HG03565 (cell line): ENCODE results near the gene DLX4.

Experiments
- ATAC-seq: cut with Tn5 transposase; IDR thresholded peaks from one replicate; pipeline ENCODE4 v1.9.1; 2021; ENCODE audit warnings: mild to moderate bottlenecking, moderate library complexity; ENCODE audit not compliant: unreplicated experiment

The DLX4 gene

DNA sequence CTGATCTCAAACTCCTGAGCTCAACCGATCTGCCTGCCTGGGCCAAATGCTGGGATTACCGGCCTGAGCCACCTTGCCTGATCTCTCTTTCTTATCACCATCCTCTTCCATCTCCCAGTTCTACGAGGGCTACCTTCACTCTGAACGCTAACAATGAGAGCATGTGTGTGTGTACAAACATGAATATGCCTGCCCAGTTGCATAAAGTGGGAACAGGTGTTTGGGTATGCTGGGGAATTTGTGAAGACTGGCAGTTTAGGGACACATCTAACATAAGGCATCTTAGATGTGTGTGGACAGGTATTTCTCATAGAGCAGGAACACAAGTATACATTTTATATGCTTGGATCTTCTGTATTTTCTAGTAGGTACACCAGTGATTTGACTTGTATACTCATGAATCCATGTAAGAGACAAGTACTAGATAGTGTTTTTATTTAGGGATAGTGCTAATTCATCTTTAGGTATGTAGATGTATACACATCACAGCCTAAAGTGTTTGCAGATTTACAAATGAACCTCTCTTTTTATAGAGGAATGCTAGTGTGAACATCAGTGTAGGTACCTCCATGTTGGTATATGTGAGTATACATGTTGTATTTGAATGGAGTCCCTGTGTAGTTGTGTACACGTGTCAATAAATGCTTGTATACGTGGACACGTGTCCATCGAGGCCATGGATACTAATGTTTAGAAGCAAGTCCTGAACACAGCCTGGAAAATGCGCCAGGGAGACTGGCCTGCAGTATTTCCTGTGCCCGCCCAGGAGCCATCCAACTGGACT lies 1.2 kb upstream of the DLX4 start:
- ATAC-seq: no peak

DNA sequence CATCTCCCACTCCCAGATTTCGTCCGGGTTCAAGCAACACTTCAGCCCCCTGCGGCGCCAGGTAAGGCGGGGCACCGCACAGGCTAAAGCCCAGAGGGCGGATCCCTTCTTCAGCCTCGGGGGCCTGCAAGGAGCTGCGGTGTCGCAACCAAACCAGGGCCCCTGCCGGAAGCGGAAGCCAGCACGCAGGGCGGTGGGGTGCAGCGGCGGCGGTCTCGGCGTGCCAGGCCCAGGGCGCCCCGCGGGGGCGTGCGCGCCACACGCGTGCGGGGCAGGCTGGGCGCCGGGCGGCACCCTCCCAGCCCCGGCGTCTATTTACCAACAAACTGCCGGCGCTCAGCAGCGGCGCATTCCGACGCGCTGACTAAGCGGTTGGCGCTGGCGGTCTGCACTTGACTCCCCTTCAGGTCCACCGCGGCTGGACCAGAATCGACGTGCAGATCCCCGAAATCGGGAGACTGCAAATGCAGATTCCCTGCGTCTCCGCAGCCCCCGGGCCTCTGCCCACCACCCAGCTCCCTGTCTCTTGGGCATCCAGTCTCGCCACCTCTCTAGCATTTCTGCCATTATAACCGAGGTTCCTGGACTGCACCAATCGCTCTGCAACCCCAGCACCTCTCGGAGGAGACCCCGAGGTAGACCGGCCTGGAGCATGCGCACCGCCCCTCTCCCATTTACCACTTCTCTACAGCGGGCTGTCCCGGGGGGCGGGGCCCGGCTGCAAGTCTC lies 421 bp upstream of the DLX4 start:
- no peak for ATAC-seq

- ATAC-seq: no peak
These were observed 902 bp downstream of the DLX4 start for GRCh38 chr17:49969795-49970389.

- ATAC-seq: no peak
These were observed 1.5 kb downstream of the DLX4 start for GRCh38 chr17:49970498-49970897.

DNA sequence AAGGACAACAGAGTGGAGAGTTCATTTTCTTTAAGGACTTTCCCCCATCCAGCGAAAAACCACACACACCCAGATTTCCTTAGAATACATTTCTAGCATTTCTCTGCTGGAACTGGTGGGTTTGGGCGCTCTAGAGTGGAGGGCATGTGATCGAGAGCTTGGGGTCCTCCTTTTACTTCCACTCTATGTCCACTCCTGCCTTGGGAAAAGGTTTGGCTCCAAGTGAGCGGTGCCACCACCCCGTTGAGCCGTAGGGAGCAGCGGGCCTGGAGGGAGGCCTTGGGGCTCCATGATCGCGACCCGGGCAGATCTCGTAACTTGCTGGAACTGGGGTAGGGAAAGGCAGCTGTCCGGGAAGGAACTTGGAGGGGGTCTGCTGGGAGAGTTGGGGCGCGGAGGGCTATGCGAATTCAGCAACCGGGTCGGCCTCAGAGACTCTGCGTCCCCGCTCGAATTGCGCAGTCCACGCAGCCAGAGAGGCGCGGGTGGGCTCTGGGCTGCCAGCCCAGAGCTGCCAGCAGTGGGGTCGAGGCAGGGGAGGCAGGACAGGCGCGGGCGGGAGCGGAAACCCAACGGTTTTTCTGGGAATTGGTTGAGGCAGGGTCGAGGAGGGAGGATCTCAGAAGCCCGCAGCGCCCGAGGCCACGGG lies 2.3 kb downstream of the DLX4 start:
- no peak for ATAC-seq

DNA sequence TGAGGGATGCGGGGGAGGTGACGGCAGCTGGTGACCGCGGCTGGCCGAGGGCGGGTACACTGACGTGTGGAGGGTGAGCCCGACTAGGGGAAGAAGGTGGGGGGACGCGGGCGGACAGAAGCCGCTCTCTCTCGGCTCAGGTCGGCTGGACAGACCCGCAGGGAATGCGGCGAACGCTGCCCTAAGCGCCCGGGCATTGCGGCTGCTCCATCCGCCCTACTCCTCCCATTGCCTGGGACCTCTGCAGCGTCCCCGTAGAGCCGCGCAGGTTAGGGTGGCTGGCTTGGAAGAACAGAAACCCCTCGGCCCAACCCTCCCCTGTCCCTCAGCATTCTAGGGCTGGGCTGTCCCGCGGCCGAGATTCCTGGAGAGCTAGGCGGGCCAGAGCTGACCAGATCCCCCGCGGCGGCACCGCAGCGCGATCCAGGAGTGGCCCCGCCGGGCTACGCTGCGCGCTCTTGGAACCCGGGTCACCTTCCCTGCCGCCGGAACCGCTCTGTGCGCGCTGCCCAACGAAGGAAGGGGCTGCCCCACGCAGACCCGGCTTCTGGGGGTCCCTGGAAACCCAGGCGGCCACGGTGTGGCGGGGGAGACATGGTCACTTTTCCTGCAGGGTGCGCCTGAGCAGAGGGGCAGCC lies 3.0 kb downstream of the DLX4 start:
- no peak for ATAC-seq

- ATAC-seq: no peak
These were observed 3.7 kb downstream of the DLX4 start for GRCh38 chr17:49972486-49973270.

DNA sequence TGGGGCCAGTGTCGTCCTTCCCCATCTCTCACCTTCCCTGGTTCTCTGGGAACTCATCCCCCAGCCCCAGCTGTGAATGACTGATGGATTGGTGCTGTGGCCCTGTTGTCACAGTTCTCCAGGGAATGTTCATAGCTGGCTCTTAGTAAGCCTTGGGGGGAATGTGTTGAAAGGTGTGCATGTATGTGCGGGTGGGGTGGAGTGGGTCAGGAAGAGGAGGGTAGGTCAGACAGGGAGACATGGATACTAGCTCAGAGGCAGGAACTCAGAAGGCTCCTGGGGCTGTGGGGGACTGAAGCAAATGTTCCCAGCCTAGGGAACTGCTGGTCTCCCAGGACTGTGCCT lies 4.3 kb downstream of the DLX4 start:
- no peak for ATAC-seq

DNA sequence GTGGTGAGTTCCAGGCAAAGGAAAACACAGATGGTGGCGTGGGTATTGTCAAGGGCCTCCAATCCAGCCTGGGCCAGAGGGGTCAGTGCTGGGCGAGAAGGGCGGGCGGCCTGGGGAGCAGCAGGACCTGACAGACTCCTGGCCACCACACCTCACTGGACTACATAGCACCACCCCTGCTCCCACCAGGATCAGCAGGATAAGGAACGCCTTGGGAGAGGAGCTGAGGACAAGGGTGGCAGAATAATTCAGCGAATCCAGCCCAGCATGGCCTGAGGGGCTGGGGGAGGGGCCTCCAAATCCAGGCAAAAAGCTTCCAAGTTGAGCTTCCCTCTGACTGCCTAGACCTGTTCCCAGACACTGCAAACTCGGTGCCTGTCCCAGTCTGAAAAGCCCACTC lies 6.5 kb downstream of the DLX4 start:
- no peak for ATAC-seq

DNA sequence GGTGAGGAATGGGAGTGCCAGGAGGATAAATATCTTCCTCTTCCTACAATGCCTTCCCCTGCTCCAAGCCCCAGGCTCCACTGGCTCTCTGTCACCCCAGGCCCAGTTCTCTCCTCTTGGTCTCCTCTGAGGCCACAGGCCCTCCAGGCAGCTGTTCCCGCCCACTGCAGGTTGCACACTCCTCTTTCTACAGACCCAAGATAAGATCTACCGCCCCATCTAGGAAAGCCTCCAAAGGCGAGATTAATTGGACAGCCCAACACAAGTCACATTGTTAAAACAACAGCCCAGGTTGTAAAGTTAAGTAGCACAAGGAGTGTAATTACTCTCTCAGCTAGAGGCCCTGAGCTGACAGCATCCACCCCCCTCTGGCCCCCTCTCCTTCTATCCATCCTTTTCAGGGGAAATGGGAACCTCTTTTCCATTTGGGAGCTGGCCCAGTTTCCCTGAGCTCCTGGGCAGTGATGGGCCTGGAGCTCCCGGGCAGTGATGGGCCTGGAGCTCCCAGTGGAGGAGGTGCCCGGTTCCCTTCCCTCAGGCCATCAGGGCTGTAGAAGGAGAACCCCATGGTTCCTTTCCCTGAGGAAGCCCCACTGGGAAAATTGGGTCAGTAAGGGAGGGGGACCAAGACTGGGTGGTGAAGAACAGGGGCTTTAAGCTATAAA lies 7.3 kb downstream of the DLX4 start:
- no peak for ATAC-seq

- no peak for ATAC-seq
These were observed 7.8 kb downstream of the DLX4 start for GRCh38 chr17:49976828-49977202.

- no peak for ATAC-seq
These were observed 8.7 kb downstream of the DLX4 start for GRCh38 chr17:49977463-49978389.

- ATAC-seq: no peak
These were observed 9.5 kb downstream of the DLX4 start for GRCh38 chr17:49978501-49978900.

DNA sequence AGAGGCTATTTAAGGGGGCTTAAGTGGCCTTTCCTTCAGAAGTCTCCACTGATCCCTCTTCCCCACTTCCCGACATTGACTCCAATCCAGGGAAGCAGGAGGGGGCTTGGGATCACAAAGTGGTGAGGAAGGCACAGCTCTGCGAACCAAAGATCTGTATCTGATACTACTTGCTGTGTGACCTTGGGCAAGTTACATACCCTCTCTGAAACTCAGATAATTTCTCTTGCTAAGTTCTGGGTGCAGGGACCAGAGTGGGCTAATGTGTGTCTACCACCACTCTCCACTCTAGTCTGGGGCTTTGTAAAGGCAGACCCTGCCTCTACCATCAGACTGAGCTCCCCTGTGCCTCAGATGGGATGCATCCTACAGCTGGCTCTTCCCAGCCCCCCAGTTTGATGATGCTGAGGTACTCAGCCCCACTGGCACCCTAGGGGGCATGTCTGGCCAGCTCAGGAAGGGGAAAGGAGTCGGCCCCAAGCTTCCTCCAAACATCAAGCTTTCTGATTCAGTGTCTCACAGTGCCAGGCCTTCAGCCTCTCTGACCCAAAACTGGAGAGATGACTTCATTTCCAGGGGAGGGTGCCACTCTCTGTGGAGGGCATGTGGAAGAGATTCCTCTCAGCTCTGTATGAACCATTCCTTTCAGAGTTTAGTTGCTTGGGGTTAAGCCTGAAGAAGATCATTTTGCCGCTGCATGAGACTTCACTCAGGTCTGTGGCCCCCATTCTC lies 10.9 kb downstream of the DLX4 start:
- ATAC-seq: no peak

- no peak for ATAC-seq
These were observed 11.8 kb downstream of the DLX4 start for GRCh38 chr17:49980703-49981197.

GRCh38 chr17:49984283-49984682 lies 15.3 kb downstream of the DLX4 start:
- ATAC-seq: no peak

DNA sequence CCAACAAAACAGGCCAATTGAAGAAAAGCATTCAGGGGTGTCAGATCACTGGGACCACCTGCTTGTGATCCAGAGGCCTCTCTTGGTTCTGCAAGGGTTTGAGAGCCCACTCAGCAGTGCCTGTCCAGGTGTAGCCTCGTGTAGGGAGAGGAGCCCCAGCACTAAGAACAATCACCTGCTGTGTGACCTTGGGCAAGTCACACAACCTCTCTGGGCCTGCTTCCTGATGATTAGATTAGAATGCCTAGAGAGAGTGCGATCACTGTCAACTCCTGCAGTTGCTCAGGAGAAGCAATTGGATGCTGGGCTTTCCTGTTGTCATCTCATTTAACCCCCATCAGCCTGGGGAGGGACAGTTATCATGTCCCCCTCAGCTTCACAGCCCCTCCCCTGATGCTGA lies 15.8 kb downstream of the DLX4 start:
- no peak for ATAC-seq
